ENCODE results near the gene MGA. TPM values are rescaled to one million over a fixed set of nuclear protein-coding genes. Genes with fewer than 3 reads are reported as not detected.

The MGA gene
- total and polyA plus RNA-seq, 9 donors: 11.0 to 57.8 (median 20.4) TPM

DNA sequence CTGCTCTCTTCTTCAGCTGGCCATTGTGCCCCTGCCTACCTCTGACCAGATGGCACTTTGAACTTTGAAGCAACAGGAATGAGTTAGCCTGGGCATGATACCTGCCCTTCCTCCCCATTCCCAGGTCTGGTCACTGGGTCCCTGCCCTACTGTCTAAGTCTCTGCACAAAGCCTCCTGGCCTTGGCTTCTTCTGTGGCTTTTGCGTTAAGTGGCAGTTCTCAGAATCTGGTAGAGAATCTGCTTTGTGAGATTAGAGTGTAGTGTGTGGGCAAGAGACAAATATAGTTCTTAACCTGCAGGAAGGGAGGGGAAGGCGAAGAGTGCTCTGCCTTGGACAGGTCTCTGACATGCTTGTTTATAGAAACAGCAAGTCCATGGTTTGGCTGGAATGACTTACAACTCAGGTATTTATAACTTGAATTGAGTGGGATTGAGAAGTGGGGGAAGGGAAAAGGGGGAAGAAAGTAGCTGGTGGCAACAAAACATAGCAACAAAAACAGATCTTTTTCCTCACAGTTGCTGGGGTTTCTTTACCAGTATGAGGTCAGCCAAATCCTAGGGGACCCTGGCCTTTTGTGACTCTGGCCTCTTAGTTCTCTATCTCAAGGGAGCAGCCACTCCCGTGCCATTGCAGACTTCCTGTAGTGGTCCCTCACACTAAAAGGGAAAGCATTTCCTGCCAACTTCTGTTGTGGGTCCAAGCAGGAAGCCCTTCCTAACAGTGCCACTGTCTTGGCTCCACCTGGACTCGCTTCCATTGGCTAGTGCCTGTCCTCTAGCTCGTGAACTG, 130.7 kb downstream of the MGA start:
- Histone ChIP-seq H3K4me1 (ENCODE audit: control insufficient read depth, insufficient read depth, low read length) (peaks cover 33% of the 10 kb centered on the region), H3K27ac (ENCODE audit: low read length) (peak overlapping the region; percentile 7), H3K27me3 (ENCODE audit: control insufficient read depth, insufficient read depth, low read length) (no peaks in the 10 kb centered on the region), H3K4me3 (ENCODE audit: low read length) (no peak overlapping the region), H3K9me3 (replicated peaks; ENCODE audit: control insufficient read depth, low read depth, low read length) (no peaks in the 10 kb centered on the region), H3K36me3 (ENCODE audit: control insufficient read depth, insufficient read depth, low read length) (no peaks in the 10 kb centered on the region)
- WGBS (ENCODE audit: insufficient coverage): 82% methylated on average over 5 of the region's 5 CpGs
- DNase-seq: peak; percentile 36

DNA sequence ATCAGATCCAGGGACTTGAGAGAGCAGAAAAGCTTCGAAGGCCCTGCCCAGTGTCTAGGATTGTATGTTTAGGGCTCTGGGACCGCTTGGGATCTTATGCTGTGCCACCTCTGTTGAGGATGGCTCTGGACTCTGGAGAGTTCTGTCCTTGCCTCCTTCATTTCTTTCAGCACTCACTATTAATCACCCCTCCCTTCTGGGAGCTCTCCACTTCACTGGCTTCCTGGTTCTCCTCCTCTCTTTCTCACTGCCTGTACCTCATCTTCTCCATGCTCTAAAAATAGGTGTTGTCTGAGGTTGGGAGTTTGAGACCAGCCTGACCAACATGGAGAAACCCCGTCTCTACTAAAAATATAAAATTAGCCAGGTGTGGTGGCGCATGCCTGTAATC, 131.3 kb downstream of the MGA start:
- H3K27ac ChIP-seq (ENCODE audit: low read length): no peak overlapping the region
- no peaks in the 10 kb centered on the region for H3K9me3 ChIP-seq (replicated peaks; ENCODE audit: control insufficient read depth, low read depth, low read length)
- peaks cover 39% of the 10 kb centered on the region for H3K4me1 ChIP-seq (ENCODE audit: control insufficient read depth, insufficient read depth, low read length)
- 69% methylated on average over 2 of the region's 4 CpGs for WGBS (ENCODE audit: insufficient coverage)
- DNase-seq: no peak
- no peaks in the 10 kb centered on the region for H3K36me3 ChIP-seq (ENCODE audit: control insufficient read depth, insufficient read depth, low read length)
- H3K27me3 ChIP-seq (ENCODE audit: control insufficient read depth, insufficient read depth, low read length): no peaks in the 10 kb centered on the region
- no peak overlapping the region for H3K4me3 ChIP-seq (ENCODE audit: low read length)

GRCh38 chr15:41792000-41792637, 131.9 kb downstream of the MGA start:
- peak; percentile 78 for DNase-seq
- WGBS (ENCODE audit: insufficient coverage): no CpG with 5 or more reads among the region's 5 CpGs
- peaks cover 40% of the 10 kb centered on the region for H3K4me1 ChIP-seq (ENCODE audit: control insufficient read depth, insufficient read depth, low read length)
- no peaks in the 10 kb centered on the region for H3K9me3 ChIP-seq (replicated peaks; ENCODE audit: control insufficient read depth, low read depth, low read length)
- peak overlapping the region; percentile 32 for H3K27ac ChIP-seq (ENCODE audit: low read length)
- H3K27me3 ChIP-seq (ENCODE audit: control insufficient read depth, insufficient read depth, low read length): no peaks in the 10 kb centered on the region
- no peaks in the 10 kb centered on the region for H3K36me3 ChIP-seq (ENCODE audit: control insufficient read depth, insufficient read depth, low read length)
- H3K4me3 ChIP-seq (ENCODE audit: low read length): no peak overlapping the region

- Histone ChIP-seq H3K4me1 (ENCODE audit: control insufficient read depth, insufficient read depth, low read length) (peaks cover 40% of the 10 kb centered on the region), H3K27ac (ENCODE audit: low read length) (no peak overlapping the region), H3K27me3 (ENCODE audit: control insufficient read depth, insufficient read depth, low read length) (no peaks in the 10 kb centered on the region), H3K36me3 (ENCODE audit: control insufficient read depth, insufficient read depth, low read length) (no peaks in the 10 kb centered on the region), H3K4me3 (ENCODE audit: low read length) (no peak overlapping the region), H3K9me3 (replicated peaks; ENCODE audit: control insufficient read depth, low read depth, low read length) (no peaks in the 10 kb centered on the region)
- no peak for DNase-seq
- WGBS (ENCODE audit: insufficient coverage): 80% methylated on average over 1 of the region's 4 CpGs
Observed at GRCh38 chr15:41794081-41794480, 133.9 kb downstream of the MGA start.

- DNase-seq: peak; percentile 65
- H3K27me3 ChIP-seq (ENCODE audit: control insufficient read depth, insufficient read depth, low read length): no peaks in the 10 kb centered on the region
- H3K4me3 ChIP-seq (ENCODE audit: low read length): no peak overlapping the region
- H3K4me1 ChIP-seq (ENCODE audit: control insufficient read depth, insufficient read depth, low read length): peaks cover 25% of the 10 kb centered on the region
- 61% methylated on average over 8 of the region's 10 CpGs for WGBS (ENCODE audit: insufficient coverage)
- no peaks in the 10 kb centered on the region for H3K9me3 ChIP-seq (replicated peaks; ENCODE audit: control insufficient read depth, low read depth, low read length)
- no peak overlapping the region for H3K27ac ChIP-seq (ENCODE audit: low read length)
- H3K36me3 ChIP-seq (ENCODE audit: control insufficient read depth, insufficient read depth, low read length): peaks cover 12% of the 10 kb centered on the region
Observed at GRCh38 chr15:41795996-41796856, 136.0 kb downstream of the MGA start.

- no peak overlapping the region for H3K4me3 ChIP-seq (ENCODE audit: low read length)
- WGBS (ENCODE audit: insufficient coverage): 90% methylated on average over 4 of the region's 8 CpGs
- DNase-seq: no peak
- H3K27ac ChIP-seq (ENCODE audit: low read length): no peak overlapping the region
- H3K9me3 ChIP-seq (replicated peaks; ENCODE audit: control insufficient read depth, low read depth, low read length): no peaks in the 10 kb centered on the region
- H3K27me3 ChIP-seq (ENCODE audit: control insufficient read depth, insufficient read depth, low read length): no peaks in the 10 kb centered on the region
- H3K36me3 ChIP-seq (ENCODE audit: control insufficient read depth, insufficient read depth, low read length): peaks cover 12% of the 10 kb centered on the region
- H3K4me1 ChIP-seq (ENCODE audit: control insufficient read depth, insufficient read depth, low read length): peaks cover 14% of the 10 kb centered on the region
Observed at GRCh38 chr15:41797201-41797944, 137.2 kb downstream of the MGA start.

GRCh38 chr15:41798607-41799487, 138.6 kb downstream of the MGA start:
- Histone ChIP-seq H3K27me3 (ENCODE audit: control insufficient read depth, insufficient read depth, low read length) (no peaks in the 10 kb centered on the region), H3K36me3 (ENCODE audit: control insufficient read depth, insufficient read depth, low read length) (peaks cover 12% of the 10 kb centered on the region), H3K4me3 (ENCODE audit: low read length) (no peak overlapping the region), H3K27ac (ENCODE audit: low read length) (no peak overlapping the region), H3K9me3 (replicated peaks; ENCODE audit: control insufficient read depth, low read depth, low read length) (no peaks in the 10 kb centered on the region), H3K4me1 (ENCODE audit: control insufficient read depth, insufficient read depth, low read length) (peaks cover 9% of the 10 kb centered on the region)
- DNase-seq: no peak
- WGBS (ENCODE audit: insufficient coverage): 72% methylated on average over 5 of the region's 9 CpGs

DNA sequence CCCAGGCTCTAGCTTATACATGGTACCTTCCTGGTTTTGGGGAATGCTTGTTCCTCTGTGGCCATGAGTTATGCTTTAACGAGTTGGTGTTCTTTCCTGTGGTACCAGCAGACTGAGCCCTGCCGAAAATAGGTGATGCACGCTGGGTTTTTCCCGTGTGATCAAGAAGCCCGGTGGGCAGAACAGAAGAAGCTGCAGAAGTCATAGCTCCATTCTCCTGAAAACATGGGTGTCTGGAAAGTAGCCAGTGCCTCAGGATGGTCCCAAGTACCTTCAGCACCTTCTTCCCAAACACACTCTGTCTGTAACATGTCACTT, 139.2 kb downstream of the MGA start:
- Histone ChIP-seq H3K4me3 (ENCODE audit: low read length) (no peak overlapping the region), H3K4me1 (ENCODE audit: control insufficient read depth, insufficient read depth, low read length) (peaks cover 9% of the 10 kb centered on the region), H3K27me3 (ENCODE audit: control insufficient read depth, insufficient read depth, low read length) (no peaks in the 10 kb centered on the region), H3K27ac (ENCODE audit: low read length) (no peak overlapping the region), H3K9me3 (replicated peaks; ENCODE audit: control insufficient read depth, low read depth, low read length) (no peaks in the 10 kb centered on the region), H3K36me3 (ENCODE audit: control insufficient read depth, insufficient read depth, low read length) (peaks cover 12% of the 10 kb centered on the region)
- WGBS (ENCODE audit: insufficient coverage): 90% methylated on average over 5 of the region's 5 CpGs
- DNase-seq: no peak

GRCh38 chr15:41801185-41801584, 141.0 kb downstream of the MGA start:
- Histone ChIP-seq H3K36me3 (ENCODE audit: control insufficient read depth, insufficient read depth, low read length) (peaks cover 12% of the 10 kb centered on the region), H3K27me3 (ENCODE audit: control insufficient read depth, insufficient read depth, low read length) (no peaks in the 10 kb centered on the region), H3K9me3 (replicated peaks; ENCODE audit: control insufficient read depth, low read depth, low read length) (no peaks in the 10 kb centered on the region), H3K4me3 (ENCODE audit: low read length) (no peak overlapping the region), H3K27ac (ENCODE audit: low read length) (no peak overlapping the region), H3K4me1 (ENCODE audit: control insufficient read depth, insufficient read depth, low read length) (peaks cover 10% of the 10 kb centered on the region)
- no peak for DNase-seq
- no CpG with 5 or more reads among the region's 3 CpGs for WGBS (ENCODE audit: insufficient coverage)
